Measurements from ENCODE around the gene ABHD5. TPM values are rescaled to one million over a fixed set of nuclear protein-coding genes. Genes with fewer than 3 reads are reported as not detected.

Gene ABHD5
- total RNA-seq, 1 experiment from 2014 or later = 29.5 TPM

GRCh38 chr3:43726521-43726920 lies 35.8 kb downstream of the ABHD5 start:
- CTCF ChIA-PET = no interaction called here
- no peak overlapping the region for H2AFZ ChIP-seq (ENCODE audit: low read length)

GRCh38 chr3:43727930-43728329 lies 37.2 kb downstream of the ABHD5 start:
- no peaks in the 10 kb centered on the region for H3K9me2 ChIP-seq (replicated peaks; ENCODE audit: low read length)
- no peak for TF ChIP-seq EZH2 (IDR thresholded peaks at IDR 0.05; ENCODE audit: low read length, unreplicated experiment)
- no peak for TF ChIP-seq CTCF (conservative IDR thresholded peaks at IDR 0.05; ENCODE audit: low read depth, low read length)
- no peak for TF ChIP-seq EZH2phosphoT487 (IDR thresholded peaks at IDR 0.05; ENCODE audit: borderline replicate concordance, low read length)
- no peak overlapping the region for H3K9ac ChIP-seq (ENCODE audit: low read length)
- intact Hi-C loops (cut with micrococcal nuclease) = no loop called here
- no peaks in the 10 kb centered on the region for H3F3A ChIP-seq (ENCODE audit: low read length, unreplicated experiment)
- H3K27ac ChIP-seq (ENCODE audit: low read length) = no peak overlapping the region
- BruUV-seq (replicated peaks) = no TSS peak
- no peak overlapping the region for H3K4me2 ChIP-seq (ENCODE audit: low read length)
- H4K20me1 ChIP-seq (ENCODE audit: low read length) = no peaks in the 10 kb centered on the region
- no peaks in the 10 kb centered on the region for H3K36me3 ChIP-seq (ENCODE audit: low read depth, low read length)
- H3K27me3 ChIP-seq (ENCODE audit: low read length) = no peaks in the 10 kb centered on the region
- CTCF ChIA-PET = no interaction called here
- peak; percentile 16 for DNase-seq
- peak; percentile 27; the same call in 1 of the 2 replicates for ATAC-seq
- POLR2A ChIA-PET (ENCODE audit: unreplicated experiment) = no interaction called here
- peaks cover 1% of the 10 kb centered on the region; the same call in 1 of the 2 replicates for H3K4me1 ChIP-seq (ENCODE audit: insufficient read depth, low read length)
- H2AFZ ChIP-seq (ENCODE audit: low read length) = no peak overlapping the region
- H3K4me3 ChIP-seq (ENCODE audit: low read length) = no peak overlapping the region
- H3K9me3 ChIP-seq (ENCODE audit: low read length) = no peaks in the 10 kb centered on the region
- no peaks in the 10 kb centered on the region for H3K79me2 ChIP-seq (ENCODE audit: low read length)

More at GRCh38 chr3:43726521-43726920, 35.8 kb downstream of the ABHD5 start:
- intact Hi-C loops (cut with micrococcal nuclease) = no loop called here
- Histone ChIP-seq H3K9ac (ENCODE audit: low read length) (no peak overlapping the region), H3K4me2 (ENCODE audit: low read length) (no peak overlapping the region), H3K27me3 (ENCODE audit: low read length) (no peaks in the 10 kb centered on the region), H3F3A (ENCODE audit: low read length, unreplicated experiment) (no peaks in the 10 kb centered on the region), H3K79me2 (ENCODE audit: low read length) (no peaks in the 10 kb centered on the region), H3K9me3 (ENCODE audit: low read length) (no peaks in the 10 kb centered on the region), H3K36me3 (ENCODE audit: low read depth, low read length) (no peaks in the 10 kb centered on the region), H4K20me1 (ENCODE audit: low read length) (no peaks in the 10 kb centered on the region), H3K4me1 (ENCODE audit: insufficient read depth, low read length) (peaks cover 13% of the 10 kb centered on the region), H3K4me3 (ENCODE audit: low read length) (no peak overlapping the region), H3K9me2 (replicated peaks; ENCODE audit: low read length) (no peaks in the 10 kb centered on the region), H3K27ac (ENCODE audit: low read length) (no peak overlapping the region)
- BruUV-seq (replicated peaks) = no TSS peak
- TF ChIP-seq CTCF (conservative IDR thresholded peaks at IDR 0.05; ENCODE audit: low read depth, low read length) (no peak), EZH2 (IDR thresholded peaks at IDR 0.05; ENCODE audit: low read length, unreplicated experiment) (no peak), EZH2phosphoT487 (IDR thresholded peaks at IDR 0.05; ENCODE audit: borderline replicate concordance, low read length) (no peak)
- DNase-seq (no peak), ATAC-seq (no peak)
- POLR2A ChIA-PET (ENCODE audit: unreplicated experiment) = no interaction called here

- DNase-seq = no peak
- H4K20me1 ChIP-seq (ENCODE audit: low read length) = no peaks in the 10 kb centered on the region
- no peaks in the 10 kb centered on the region for H3K9me2 ChIP-seq (replicated peaks; ENCODE audit: low read length)
- intact Hi-C loops (cut with micrococcal nuclease) = no loop called here
- ChIA-PET CTCF (no interaction called here), POLR2A (ENCODE audit: unreplicated experiment) (no interaction called here)
- TF ChIP-seq EZH2 (IDR thresholded peaks at IDR 0.05; ENCODE audit: low read length, unreplicated experiment) = no peak
- TF ChIP-seq EZH2phosphoT487 (IDR thresholded peaks at IDR 0.05; ENCODE audit: borderline replicate concordance, low read length) = no peak
- no peak for TF ChIP-seq CTCF (conservative IDR thresholded peaks at IDR 0.05; ENCODE audit: low read depth, low read length)
- no peaks in the 10 kb centered on the region for H3K79me2 ChIP-seq (ENCODE audit: low read length)
- no TSS peak for BruUV-seq (replicated peaks)
- H2AFZ ChIP-seq (ENCODE audit: low read length) = no peak overlapping the region
- no peak overlapping the region for H3K4me3 ChIP-seq (ENCODE audit: low read length)
- H3K27ac ChIP-seq (ENCODE audit: low read length) = no peak overlapping the region
- no peak overlapping the region for H3K4me2 ChIP-seq (ENCODE audit: low read length)
- H3K4me1 ChIP-seq (ENCODE audit: insufficient read depth, low read length) = no peaks in the 10 kb centered on the region
- ATAC-seq = no peak
- H3K27me3 ChIP-seq (ENCODE audit: low read length) = no peaks in the 10 kb centered on the region
- H3K36me3 ChIP-seq (ENCODE audit: low read depth, low read length) = no peaks in the 10 kb centered on the region
- no peak overlapping the region for H3K9ac ChIP-seq (ENCODE audit: low read length)
- H3K9me3 ChIP-seq (ENCODE audit: low read length) = no peaks in the 10 kb centered on the region
- no peaks in the 10 kb centered on the region for H3F3A ChIP-seq (ENCODE audit: low read length, unreplicated experiment)
These were observed 37.7 kb downstream of the ABHD5 start for GRCh38 chr3:43728476-43728875.
